BLaER1 (cell line): ENCODE data around the gene DAO.

Source experiments
- H3K27ac ChIP-seq: shearing (Covaris generic); formaldehyde crosslinking; 2 replicates; pipeline ENCODE4 v1.8.1; 2022
- H3K27me3 ChIP-seq: shearing (Covaris generic); formaldehyde crosslinking; 2 replicates; pipeline ENCODE4 v1.8.1; 2022
- H3K36me3 ChIP-seq: shearing (Covaris generic); formaldehyde crosslinking; 2 replicates; pipeline ENCODE4 v1.8.1; 2022
- H3K4me1 ChIP-seq: shearing (Covaris generic); formaldehyde crosslinking; 2 replicates; pipeline ENCODE4 v1.8.1; 2022
- H3K4me2 ChIP-seq: shearing (Covaris generic); formaldehyde crosslinking; 2 replicates; pipeline ENCODE4 v1.8.1; 2022
- H3K4me3 ChIP-seq: shearing (Covaris generic); formaldehyde crosslinking; 2 replicates; pipeline ENCODE4 v1.8.1; 2022
- H3K9ac ChIP-seq: shearing (Covaris generic); formaldehyde crosslinking; 2 replicates; pipeline ENCODE4 v1.8.1; 2022
- H3K9me3 ChIP-seq: shearing (Covaris generic); formaldehyde crosslinking; 2 replicates; pipeline ENCODE4 v1.8.1; 2022
- H4K20me1 ChIP-seq: shearing (Covaris generic); formaldehyde crosslinking; 2 replicates; pipeline ENCODE4 v1.8.1; 2022
- Cebpa-rat ChIP-seq: shearing (Covaris generic); IDR thresholded peaks from 2 replicates; pipeline ENCODE4 v1.8.1; 2022

DAO gene

DNA sequence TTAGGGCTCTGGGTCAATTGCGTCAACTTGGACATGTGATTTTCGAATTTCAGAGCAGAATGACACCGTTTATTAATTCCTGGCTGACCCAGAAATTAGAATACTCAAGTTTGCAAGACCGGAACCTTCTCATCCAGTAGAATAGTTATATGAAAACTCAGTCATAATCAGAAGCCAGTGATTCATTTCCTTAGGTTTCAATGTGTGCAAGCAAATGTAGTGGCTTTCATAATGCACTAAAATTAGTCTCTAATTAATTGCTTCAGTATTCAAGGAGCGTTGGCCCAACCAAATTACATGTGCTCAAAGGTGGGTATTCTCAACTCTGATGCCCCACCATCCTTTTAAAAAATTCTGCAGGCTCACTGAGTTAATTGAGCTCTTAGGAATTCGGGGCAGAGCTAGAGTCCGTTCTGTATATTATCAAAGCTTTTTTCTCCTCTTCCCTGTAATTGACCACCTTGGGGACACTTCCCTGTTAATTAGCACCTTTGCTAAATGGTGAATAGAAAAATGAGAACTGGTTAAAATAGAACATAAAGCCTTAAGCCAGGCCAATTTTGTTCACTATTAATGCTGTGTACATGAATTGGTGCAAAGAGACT lies 55.4 kb downstream of the DAO start:
- Histone ChIP-seq H3K9ac (no peak overlapping the region), H3K27me3 (no peaks in the 10 kb centered on the region), H4K20me1 (no peaks in the 10 kb centered on the region), H3K27ac (no peak overlapping the region), H3K36me3 (no peaks in the 10 kb centered on the region), H3K4me2 (no peak overlapping the region), H3K4me1 (no peaks in the 10 kb centered on the region), H3K4me3 (no peak overlapping the region), H3K9me3 (no peaks in the 10 kb centered on the region)
- TF ChIP-seq Cebpa-rat = no peak

DNA sequence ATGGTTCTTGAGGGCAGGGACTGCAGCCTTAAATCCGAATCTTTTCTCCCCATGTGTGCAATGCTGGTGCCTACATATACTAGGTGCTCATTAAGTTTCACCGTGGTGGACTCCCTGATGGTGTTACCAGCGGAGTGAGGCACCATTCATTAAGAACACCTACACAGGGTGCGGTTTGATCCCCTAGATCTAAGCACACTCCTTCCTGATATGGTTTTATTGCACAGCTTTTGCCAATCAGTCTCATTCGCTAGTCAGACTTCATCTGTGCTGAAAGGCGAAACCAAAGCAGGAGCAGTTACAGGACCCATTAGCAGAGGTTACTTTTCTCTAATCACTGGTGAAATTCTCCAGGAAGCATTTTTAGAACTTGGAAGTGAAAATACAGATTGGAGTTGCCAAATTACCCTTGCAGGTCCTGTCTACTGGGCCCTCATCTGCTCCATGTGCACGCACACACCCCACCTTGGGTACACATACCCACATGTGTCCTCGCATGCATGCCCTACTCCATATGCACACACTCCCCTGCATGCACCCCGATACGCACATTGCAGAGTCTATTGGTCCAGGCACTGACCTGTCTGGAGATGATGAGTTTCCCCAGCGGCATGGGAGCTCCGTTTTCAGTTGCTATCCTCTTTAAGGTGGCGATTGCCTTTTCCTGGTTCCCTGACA lies 58.5 kb downstream of the DAO start:
- Histone ChIP-seq H4K20me1 (no peaks in the 10 kb centered on the region), H3K4me2 (no peak overlapping the region), H3K36me3 (no peaks in the 10 kb centered on the region), H3K9ac (no peak overlapping the region), H3K27me3 (no peaks in the 10 kb centered on the region), H3K4me1 (no peaks in the 10 kb centered on the region), H3K4me3 (no peak overlapping the region), H3K9me3 (no peaks in the 10 kb centered on the region), H3K27ac (no peak overlapping the region)
- TF ChIP-seq Cebpa-rat = no peak

DNA sequence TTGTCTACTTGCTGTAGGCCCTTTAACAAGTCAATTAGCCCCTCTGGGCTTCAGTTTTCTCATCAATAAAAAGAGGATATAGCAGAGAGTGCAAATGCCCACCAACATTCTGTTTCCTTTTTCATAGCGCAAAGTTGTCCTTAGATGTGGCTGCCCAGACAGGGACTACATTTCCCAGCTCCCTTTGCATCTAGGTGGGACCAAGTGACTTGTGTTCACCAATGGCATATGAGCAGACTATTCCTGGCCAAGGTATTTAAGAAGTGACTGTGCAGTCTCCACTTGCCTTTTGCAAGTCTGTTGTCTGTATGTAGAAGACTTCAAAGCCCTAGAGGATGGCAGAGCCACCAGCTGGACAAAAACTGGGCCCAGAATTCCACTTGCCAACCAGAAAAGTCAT lies 59.7 kb downstream of the DAO start:
- H3K4me3 ChIP-seq = no peak overlapping the region
- no peak overlapping the region for H3K4me2 ChIP-seq
- TF ChIP-seq Cebpa-rat = no peak
- no peaks in the 10 kb centered on the region for H3K9me3 ChIP-seq
- no peaks in the 10 kb centered on the region for H4K20me1 ChIP-seq
- H3K4me1 ChIP-seq = no peaks in the 10 kb centered on the region
- no peak overlapping the region for H3K9ac ChIP-seq
- no peaks in the 10 kb centered on the region for H3K36me3 ChIP-seq
- no peaks in the 10 kb centered on the region for H3K27me3 ChIP-seq
- H3K27ac ChIP-seq = no peak overlapping the region

DNA sequence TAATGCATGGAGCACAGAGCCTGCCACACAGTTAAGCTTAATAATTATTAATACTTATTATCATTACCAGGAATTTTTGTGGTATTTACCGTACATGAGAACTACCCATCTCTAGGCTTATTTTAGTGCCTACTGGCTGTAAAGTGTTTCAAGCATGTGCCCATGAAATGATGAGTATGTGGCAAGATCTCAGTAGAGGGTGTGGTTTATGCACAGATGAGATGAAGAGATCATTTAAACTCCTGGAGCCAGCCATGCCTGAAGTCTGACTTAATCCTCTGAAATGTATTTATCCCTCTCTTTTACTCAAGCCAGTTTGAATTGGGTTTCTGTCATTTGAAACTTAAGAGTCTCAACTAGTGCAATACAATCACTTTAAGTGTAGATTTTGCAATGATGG lies 60.2 kb downstream of the DAO start:
- no peak overlapping the region for H3K4me3 ChIP-seq
- no peaks in the 10 kb centered on the region for H3K27me3 ChIP-seq
- H3K27ac ChIP-seq = no peak overlapping the region
- no peak overlapping the region for H3K4me2 ChIP-seq
- H3K9ac ChIP-seq = no peak overlapping the region
- no peaks in the 10 kb centered on the region for H3K9me3 ChIP-seq
- no peaks in the 10 kb centered on the region for H4K20me1 ChIP-seq
- no peaks in the 10 kb centered on the region for H3K4me1 ChIP-seq
- no peak for TF ChIP-seq Cebpa-rat
- no peaks in the 10 kb centered on the region for H3K36me3 ChIP-seq

DNA sequence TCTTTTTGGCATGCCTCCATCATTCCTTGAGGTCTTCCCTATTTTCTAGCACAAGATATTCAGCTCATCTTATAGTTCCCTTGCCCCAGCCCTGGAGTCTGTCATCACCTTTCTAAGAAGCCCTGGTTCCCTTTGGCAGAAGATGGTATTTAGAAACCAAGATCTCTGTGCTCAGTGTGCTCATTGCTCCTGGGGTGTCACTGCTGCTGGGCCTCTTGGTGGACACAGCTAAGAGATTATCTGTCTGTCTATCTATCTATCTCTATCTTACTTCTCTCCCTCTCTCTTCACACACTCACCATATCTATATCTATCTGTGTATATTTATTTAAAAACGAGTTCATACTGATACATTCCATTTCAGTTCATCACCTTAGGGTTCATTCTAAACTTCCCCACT lies 67.2 kb downstream of the DAO start:
- H3K4me3 ChIP-seq = no peak overlapping the region
- no peaks in the 10 kb centered on the region for H4K20me1 ChIP-seq
- H3K4me2 ChIP-seq = no peak overlapping the region
- H3K27ac ChIP-seq = no peak overlapping the region
- no peaks in the 10 kb centered on the region for H3K36me3 ChIP-seq
- no peaks in the 10 kb centered on the region for H3K4me1 ChIP-seq
- H3K9ac ChIP-seq = no peak overlapping the region
- H3K9me3 ChIP-seq = peaks cover 12% of the 10 kb centered on the region
- TF ChIP-seq Cebpa-rat = no peak
- no peaks in the 10 kb centered on the region for H3K27me3 ChIP-seq

DNA sequence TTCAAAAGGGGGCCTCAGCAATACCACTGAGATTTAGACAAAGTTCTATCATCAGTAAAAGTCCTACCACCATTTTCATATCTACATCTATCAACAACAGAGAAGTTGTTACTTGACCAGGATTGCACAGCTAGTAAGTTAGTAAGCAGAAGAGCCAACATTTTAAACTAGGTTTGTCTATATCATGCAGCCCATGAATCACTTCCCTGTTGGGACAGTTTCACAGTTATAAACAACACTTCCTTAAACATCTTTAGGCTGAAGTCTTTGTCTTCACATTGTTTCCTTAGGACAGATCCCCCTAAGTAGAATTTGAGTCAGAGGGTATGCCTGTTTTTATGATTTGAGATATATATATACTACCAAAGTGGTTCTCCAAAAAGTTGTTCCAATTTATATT lies 68.5 kb downstream of the DAO start:
- no peaks in the 10 kb centered on the region for H3K4me1 ChIP-seq
- H4K20me1 ChIP-seq = no peaks in the 10 kb centered on the region
- no peaks in the 10 kb centered on the region for H3K36me3 ChIP-seq
- H3K27ac ChIP-seq = no peak overlapping the region
- no peak overlapping the region for H3K4me2 ChIP-seq
- H3K9ac ChIP-seq = no peak overlapping the region
- H3K27me3 ChIP-seq = no peaks in the 10 kb centered on the region
- H3K4me3 ChIP-seq = no peak overlapping the region
- H3K9me3 ChIP-seq = peaks cover 12% of the 10 kb centered on the region
- no peak for TF ChIP-seq Cebpa-rat

DNA sequence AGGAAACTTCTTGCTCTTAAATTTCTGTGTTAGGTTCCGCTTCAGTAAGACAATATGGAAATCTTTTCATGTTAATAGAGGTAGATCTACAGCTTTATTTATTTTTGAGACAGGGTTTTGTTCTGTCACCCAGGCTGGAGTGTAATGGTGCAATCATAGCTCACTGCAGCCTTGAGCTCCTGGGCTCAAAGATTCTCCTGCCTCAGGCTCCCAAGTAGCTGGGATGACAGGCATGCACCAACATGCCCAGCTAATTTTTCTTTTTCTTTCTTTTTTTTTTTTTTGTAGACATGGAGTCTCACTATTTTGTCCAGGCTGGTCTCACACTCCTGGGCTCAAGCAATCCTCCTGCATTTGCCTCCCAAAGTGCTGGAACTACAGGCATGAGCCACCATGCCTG lies 70.1 kb downstream of the DAO start:
- Histone ChIP-seq H3K27ac (no peak overlapping the region), H3K27me3 (no peaks in the 10 kb centered on the region)
- no peak for TF ChIP-seq Cebpa-rat

More for the DNA sequence above, 70.1 kb downstream of the DAO start:
- Histone ChIP-seq H3K4me2 (no peak overlapping the region), H3K9me3 (peaks cover 12% of the 10 kb centered on the region), H3K9ac (no peak overlapping the region), H3K4me1 (no peaks in the 10 kb centered on the region), H4K20me1 (no peaks in the 10 kb centered on the region), H3K4me3 (no peak overlapping the region), H3K36me3 (no peaks in the 10 kb centered on the region)
